Activated CD4-positive, CD25-positive, alpha-beta regulatory T cell treated with anti-CD3 and anti-CD28 coated beads, Interleukin-2, amount 50 U/mL, for 16 hours (primary cell): ENCODE data around the gene P2RY4.
"Not testable (repeated sequence)": the region's sequence is repeated elsewhere in the genome, so short reads cannot be mapped to it uniquely, and the experiment has no call there.

Experiments used
- DNase-seq: peaks from one replicate; pipeline ENCODE4 v3.0.0-alpha.2; 2020; ENCODE audit warnings: low read depth, low spot score

P2RY4 gene

GRCh38 chrX:70243601-70244000, 16.4 kb downstream of the P2RY4 start:
- DNase-seq = not testable (repeated sequence)

- no peak for DNase-seq
Measured at GRCh38 chrX:70241501-70241900, 18.5 kb downstream of the P2RY4 start.

GRCh38 chrX:70240751-70241150, 19.3 kb downstream of the P2RY4 start:
- no peak for DNase-seq

- DNase-seq = no peak
Measured at GRCh38 chrX:70234355-70234754, 25.6 kb downstream of the P2RY4 start, which contains the start of gene AWAT1. Gene AWAT1, plus strand, starts transcription at chrX:70234655. Its CDS starts 41 bp downstream, at chrX:70234696.

- DNase-seq = no peak
Measured at GRCh38 chrX:70231666-70232065, 28.3 kb downstream of the P2RY4 start.

GRCh38 chrX:70226687-70227086, 33.3 kb downstream of the P2RY4 start:
- no peak for DNase-seq

GRCh38 chrX:70226048-70226447, 34.0 kb downstream of the P2RY4 start:
- DNase-seq = no peak

- DNase-seq = no peak
Measured at GRCh38 chrX:70219938-70220764, 39.9 kb downstream of the P2RY4 start.

GRCh38 chrX:70209570-70209969, 50.4 kb downstream of the P2RY4 start:
- not testable (repeated sequence) for DNase-seq

- no peak for DNase-seq
Measured at GRCh38 chrX:70208479-70208878, 51.5 kb downstream of the P2RY4 start.
